Measurements from ENCODE around the gene ELMO2.

Gene ELMO2

DNA sequence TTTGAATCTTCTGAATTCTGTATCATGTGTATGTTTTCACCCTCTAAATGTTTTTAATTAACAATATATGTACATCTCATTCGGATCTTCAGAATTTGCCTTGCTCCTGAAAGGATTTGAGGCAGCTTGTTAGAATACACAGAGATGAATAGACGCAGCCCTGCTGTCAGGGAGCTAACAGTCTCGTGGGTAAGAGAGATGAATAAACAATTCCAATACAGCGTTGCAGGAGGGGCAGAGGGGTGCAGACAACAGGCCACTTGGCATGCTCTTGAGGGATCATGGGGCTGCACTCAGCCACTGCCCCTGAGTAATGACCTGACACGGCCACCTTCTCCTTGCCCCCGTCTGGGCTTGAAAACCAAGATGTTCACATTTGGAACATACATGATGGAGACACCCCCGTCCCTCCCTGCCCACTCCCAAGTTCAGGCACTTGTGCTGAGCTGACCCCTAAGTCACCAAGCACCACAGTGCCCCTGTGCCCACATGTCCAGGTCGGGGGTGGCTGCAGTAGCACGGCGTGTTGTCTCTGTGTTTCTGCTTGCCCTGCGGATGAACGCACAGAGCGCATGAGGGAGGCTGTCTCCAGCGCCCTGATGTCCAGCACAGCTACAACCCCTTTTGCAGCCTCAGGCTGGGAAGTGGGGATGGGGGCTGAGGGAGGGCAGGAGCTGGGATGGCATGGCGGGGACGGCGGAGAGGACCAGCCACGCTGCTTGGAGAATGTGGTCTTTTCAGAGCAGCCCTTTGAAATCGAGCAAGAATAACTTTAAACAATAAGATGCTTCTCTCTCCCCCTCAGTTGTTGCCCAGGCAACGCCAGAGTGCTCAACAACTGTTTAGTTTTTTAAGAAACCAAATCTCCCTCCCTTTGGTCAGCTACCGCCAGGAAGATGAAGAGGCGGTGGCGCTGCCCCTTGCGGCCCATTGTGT is 65.1 kb downstream of the ELMO2 start:
- Histone ChIP-seq H3K36me3 (ENCODE audit: control insufficient read depth, low read length) (no peaks in the 10 kb centered on the region), H3F3A (ENCODE audit: control insufficient read depth, insufficient read depth) (no peaks in the 10 kb centered on the region), H3K27me3 (ENCODE audit: control insufficient read depth, low read length) (peaks cover 45% of the 10 kb centered on the region), H3K79me2 (ENCODE audit: control insufficient read depth, low read length) (no peaks in the 10 kb centered on the region), H3K4me3 (ENCODE audit: low read length) (no peak overlapping the region), H3K27ac (ENCODE audit: low read depth, low read length) (no peak overlapping the region), H4K20me1 (ENCODE audit: control insufficient read depth, insufficient read depth, low read depth, low read length) (no peaks in the 10 kb centered on the region), H3K9me2 (replicated peaks; ENCODE audit: control insufficient read depth, low read length) (no peaks in the 10 kb centered on the region), H3K4me1 (ENCODE audit: control insufficient read depth, low read length) (no peaks in the 10 kb centered on the region), H3K9me3 (ENCODE audit: control insufficient read depth, insufficient read depth, low read length) (no peaks in the 10 kb centered on the region), H3K4me2 (ENCODE audit: low read length) (no peak overlapping the region)
- TF ChIP-seq EZH2phosphoT487 (IDR thresholded peaks at IDR 0.05; ENCODE audit: borderline replicate concordance, low read length): no peak
- TF ChIP-seq, protein P1, sequence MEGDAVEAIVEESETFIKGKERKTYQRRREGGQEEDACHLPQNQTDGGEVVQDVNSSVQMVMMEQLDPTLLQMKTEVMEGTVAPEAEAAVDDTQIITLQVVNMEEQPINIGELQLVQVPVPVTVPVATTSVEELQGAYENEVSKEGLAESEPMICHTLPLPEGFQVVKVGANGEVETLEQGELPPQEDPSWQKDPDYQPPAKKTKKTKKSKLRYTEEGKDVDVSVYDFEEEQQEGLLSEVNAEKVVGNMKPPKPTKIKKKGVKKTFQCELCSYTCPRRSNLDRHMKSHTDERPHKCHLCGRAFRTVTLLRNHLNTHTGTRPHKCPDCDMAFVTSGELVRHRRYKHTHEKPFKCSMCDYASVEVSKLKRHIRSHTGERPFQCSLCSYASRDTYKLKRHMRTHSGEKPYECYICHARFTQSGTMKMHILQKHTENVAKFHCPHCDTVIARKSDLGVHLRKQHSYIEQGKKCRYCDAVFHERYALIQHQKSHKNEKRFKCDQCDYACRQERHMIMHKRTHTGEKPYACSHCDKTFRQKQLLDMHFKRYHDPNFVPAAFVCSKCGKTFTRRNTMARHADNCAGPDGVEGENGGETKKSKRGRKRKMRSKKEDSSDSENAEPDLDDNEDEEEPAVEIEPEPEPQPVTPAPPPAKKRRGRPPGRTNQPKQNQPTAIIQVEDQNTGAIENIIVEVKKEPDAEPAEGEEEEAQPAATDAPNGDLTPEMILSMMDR (IDR thresholded peaks at IDR 0.05; ENCODE audit: low read depth, low read length, poor library complexity, severe bottlenecking): no peak

- no peak for TF ChIP-seq EZH2phosphoT487 (IDR thresholded peaks at IDR 0.05; ENCODE audit: borderline replicate concordance, low read length)
- TF ChIP-seq, protein P1 (IDR thresholded peaks at IDR 0.05; ENCODE audit: low read depth, low read length, poor library complexity, severe bottlenecking): no peak
- H3K79me2 ChIP-seq (ENCODE audit: control insufficient read depth, low read length): no peaks in the 10 kb centered on the region
- no peaks in the 10 kb centered on the region for H3K9me3 ChIP-seq (ENCODE audit: control insufficient read depth, insufficient read depth, low read length)
- H4K20me1 ChIP-seq (ENCODE audit: control insufficient read depth, insufficient read depth, low read depth, low read length): no peaks in the 10 kb centered on the region
- no peaks in the 10 kb centered on the region for H3K9me2 ChIP-seq (replicated peaks; ENCODE audit: control insufficient read depth, low read length)
- no peak overlapping the region for H3K4me3 ChIP-seq (ENCODE audit: low read length)
- H3K4me2 ChIP-seq (ENCODE audit: low read length): no peak overlapping the region
- H3K27ac ChIP-seq (ENCODE audit: low read depth, low read length): no peak overlapping the region
- H3K27me3 ChIP-seq (ENCODE audit: control insufficient read depth, low read length): peaks cover 51% of the 10 kb centered on the region
- no peaks in the 10 kb centered on the region for H3F3A ChIP-seq (ENCODE audit: control insufficient read depth, insufficient read depth)
- no peaks in the 10 kb centered on the region for H3K36me3 ChIP-seq (ENCODE audit: control insufficient read depth, low read length)
- no peaks in the 10 kb centered on the region for H3K4me1 ChIP-seq (ENCODE audit: control insufficient read depth, low read length)
Observed at GRCh38 chr20:46339037-46339436, 67.4 kb downstream of the ELMO2 start.

DNA sequence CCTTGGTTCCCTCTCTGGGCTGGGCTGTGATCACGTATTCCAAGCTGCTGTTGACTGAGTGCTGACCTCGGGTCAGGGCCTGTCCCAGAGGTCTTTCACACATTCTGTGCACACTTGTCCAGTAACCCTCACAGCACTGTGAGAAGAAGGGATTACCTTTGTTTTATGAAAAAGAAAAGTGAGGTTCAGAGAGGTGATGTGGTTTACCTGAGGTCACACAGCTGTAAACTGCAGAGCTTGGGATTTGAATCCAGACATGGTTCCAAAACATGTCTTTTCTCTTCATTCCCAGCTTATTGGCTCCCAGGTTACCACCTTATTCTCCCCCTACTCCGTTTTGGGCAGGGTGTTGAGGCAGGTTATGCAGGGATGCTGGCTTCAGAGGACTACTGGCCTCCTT is 69.7 kb downstream of the ELMO2 start:
- TF ChIP-seq, protein P1 (IDR thresholded peaks at IDR 0.05; ENCODE audit: low read depth, low read length, poor library complexity, severe bottlenecking): no peak
- H3K4me2 ChIP-seq (ENCODE audit: low read length): no peak overlapping the region
- no peak overlapping the region for H3K4me3 ChIP-seq (ENCODE audit: low read length)
- H3K9me3 ChIP-seq (ENCODE audit: control insufficient read depth, insufficient read depth, low read length): no peaks in the 10 kb centered on the region
- no peaks in the 10 kb centered on the region for H4K20me1 ChIP-seq (ENCODE audit: control insufficient read depth, insufficient read depth, low read depth, low read length)
- peaks cover 34% of the 10 kb centered on the region for H3K27me3 ChIP-seq (ENCODE audit: control insufficient read depth, low read length)
- no peaks in the 10 kb centered on the region for H3K9me2 ChIP-seq (replicated peaks; ENCODE audit: control insufficient read depth, low read length)
- no peaks in the 10 kb centered on the region for H3K4me1 ChIP-seq (ENCODE audit: control insufficient read depth, low read length)
- no peaks in the 10 kb centered on the region for H3K79me2 ChIP-seq (ENCODE audit: control insufficient read depth, low read length)
- H3K27ac ChIP-seq (ENCODE audit: low read depth, low read length): no peak overlapping the region
- H3K36me3 ChIP-seq (ENCODE audit: control insufficient read depth, low read length): no peaks in the 10 kb centered on the region
- H3F3A ChIP-seq (ENCODE audit: control insufficient read depth, insufficient read depth): no peaks in the 10 kb centered on the region
